HEK293 (cell line): ENCODE data around the gene PRELID1.

ENCODE experiments used
- CTCF ChIA-PET: fragments of 350-600 bp; formaldehyde crosslinking; extraction: SDS; loops from one replicate; lab custom pipeline; 2021; ENCODE audit warnings: antibody characterized with exemption; lab: Yijun Ruan, JAX
- POLR2A ChIA-PET: fragments of 300-600 bp; formaldehyde crosslinking; extraction: SDS; loops from one replicate; lab custom pipeline; 2020; ENCODE audit warnings: antibody characterized with exemption, inconsistent platforms; lab: Yijun Ruan, JAX
- H3K27ac ChIP-seq: fragments of 200-500 bp; sonication (Bioruptor generic); 2 replicates; pipeline ENCODE4 v1.5.1; 2014; ENCODE audit warnings: low read depth, low read length, control low read depth, inconsistent platforms; ENCODE audit errors: extremely low read depth
- H3K36me3 ChIP-seq, 2 experiments: fragments of 200-500 bp in 1 of 2; sonication (Bioruptor generic) in 1 of 2; 1 replicate in 1 of 2; 2 replicates in 1 of 2; pipeline ENCODE4 v1.5.1; 2014 to 2017; ENCODE audit warnings: inconsistent platforms in 2 of 2, low read length in 2 of 2; ENCODE audit not compliant: control insufficient read depth in 2 of 2, insufficient read depth in 1 of 2
- H3K4me1 ChIP-seq: fragments of 200-500 bp; sonication (Bioruptor generic); 2 replicates; pipeline ENCODE4 v1.5.1; 2014; ENCODE audit warnings: mild to moderate bottlenecking, low read length, inconsistent platforms; ENCODE audit not compliant: control insufficient read depth, insufficient read depth
- H3K4me3 ChIP-seq: 2 replicates; pipeline ENCODE4 v1.5.1; 2011; ENCODE audit warnings: low read depth, mild to moderate bottlenecking, control low read depth, low read length, moderate library complexity
- H3K9me3 ChIP-seq: fragments of 200-500 bp; sonication (Bioruptor generic); 2 replicates; pipeline ENCODE4 v1.5.1; 2014; ENCODE audit warnings: low read depth, low read length, inconsistent platforms; ENCODE audit not compliant: control insufficient read depth, insufficient read depth
- GLI2 ChIP-seq: fragments of 450-650 bp; formaldehyde crosslinking; IDR thresholded peaks from 2 replicates; pipeline ENCODE4; 2017; ENCODE audit warnings: missing biosample characterization, missing genetic modification characterization, low read depth, borderline replicate concordance
- HOXD13 ChIP-seq: sonication (generic); formaldehyde crosslinking; IDR thresholded peaks from 2 replicates; pipeline ENCODE4 v1.8.0; 2022; ENCODE audit warnings: missing genetic modification reagents, borderline replicate concordance
- IKZF3 ChIP-seq: fragments of 450-650 bp; IDR thresholded peaks from 2 replicates; pipeline ENCODE4 v1.5.0; 2018; ENCODE audit warnings: missing biosample characterization, mild to moderate bottlenecking, missing genetic modification characterization, moderate library complexity
- INSM2 ChIP-seq: fragments of 450-650 bp; formaldehyde crosslinking; IDR thresholded peaks from 2 replicates; pipeline ENCODE4 v1.5.1; 2016; ENCODE audit warnings: missing biosample characterization, missing genetic modification characterization
- KLF1 ChIP-seq: fragments of 450-650 bp; formaldehyde crosslinking; IDR thresholded peaks from 2 replicates; pipeline ENCODE4 v1.5.1; 2016; ENCODE audit warnings: missing biosample characterization, missing genetic modification characterization
- KLF10 ChIP-seq: fragments of 450-650 bp; IDR thresholded peaks from 2 replicates; pipeline ENCODE4 v1.5.1; 2018; ENCODE audit warnings: missing biosample characterization, mild to moderate bottlenecking, missing genetic modification characterization
- KLF8 ChIP-seq: fragments of 450-650 bp; formaldehyde crosslinking; IDR thresholded peaks from 2 replicates; pipeline ENCODE4 v1.5.1; 2016; ENCODE audit warnings: missing biosample characterization, missing genetic modification characterization
- OSR2 ChIP-seq: fragments of 450-650 bp; formaldehyde crosslinking; IDR thresholded peaks from 2 replicates; pipeline ENCODE4 v1.5.1; 2016; ENCODE audit warnings: missing biosample characterization, missing genetic modification characterization
- PRDM10 ChIP-seq: fragments of 450-650 bp; formaldehyde crosslinking; IDR thresholded peaks from 2 replicates; pipeline ENCODE4 v1.5.1; 2016; ENCODE audit warnings: missing biosample characterization, missing genetic modification characterization
- SP7 ChIP-seq: fragments of 450-650 bp; formaldehyde crosslinking; IDR thresholded peaks from 2 replicates; pipeline ENCODE4 v1.5.1; 2016; ENCODE audit warnings: missing biosample characterization, missing genetic modification characterization
- WT1 ChIP-seq: fragments of 450-650 bp; formaldehyde crosslinking; IDR thresholded peaks from 2 replicates; pipeline ENCODE4 v1.5.1; 2016; ENCODE audit warnings: missing biosample characterization, missing genetic modification characterization
- ZFHX2 ChIP-seq: fragments of 450-650 bp; formaldehyde crosslinking; conservative IDR thresholded peaks from 2 replicates; pipeline ENCODE4 v1.5.1; 2016; ENCODE audit warnings: missing biosample characterization, missing genetic modification characterization
- ZFP37 ChIP-seq: fragments of 450-650 bp; formaldehyde crosslinking; IDR thresholded peaks from 2 replicates; pipeline ENCODE4 v1.5.1; 2016; ENCODE audit warnings: missing biosample characterization, missing genetic modification characterization
- ZFP69B ChIP-seq: fragments of 450-650 bp; formaldehyde crosslinking; IDR thresholded peaks from 2 replicates; pipeline ENCODE4 v1.5.1; 2016; ENCODE audit warnings: missing biosample characterization, missing genetic modification characterization
- ZNF138 ChIP-seq: fragments of 450-650 bp; formaldehyde crosslinking; IDR thresholded peaks from 2 replicates; pipeline ENCODE4 v1.5.1; 2016; ENCODE audit warnings: missing biosample characterization, missing genetic modification characterization, borderline replicate concordance
- ZNF214 ChIP-seq: fragments of 450-650 bp; formaldehyde crosslinking; IDR thresholded peaks from 2 replicates; pipeline ENCODE4 v1.5.1; 2017; ENCODE audit warnings: missing biosample characterization, mild to moderate bottlenecking, missing genetic modification characterization, borderline replicate concordance
- ZNF248 ChIP-seq: fragments of 450-650 bp; formaldehyde crosslinking; IDR thresholded peaks from 2 replicates; pipeline ENCODE4 v1.5.1; 2017; ENCODE audit warnings: missing biosample characterization, missing genetic modification characterization
- ZNF311 ChIP-seq: fragments of 450-650 bp; formaldehyde crosslinking; IDR thresholded peaks from 2 replicates; pipeline ENCODE4 v1.5.1; 2017; ENCODE audit warnings: missing biosample characterization, missing genetic modification characterization, borderline replicate concordance
- ZNF366 ChIP-seq: fragments of 450-650 bp; formaldehyde crosslinking; conservative IDR thresholded peaks from 2 replicates; pipeline ENCODE4 v1.5.1; 2016; ENCODE audit warnings: missing biosample characterization, missing genetic modification characterization
- ZNF398 ChIP-seq: fragments of 450-650 bp; formaldehyde crosslinking; IDR thresholded peaks from 2 replicates; pipeline ENCODE4 v1.5.1; 2017; ENCODE audit warnings: missing biosample characterization, missing genetic modification characterization
- ZNF518A ChIP-seq: fragments of 450-650 bp; formaldehyde crosslinking; conservative IDR thresholded peaks from 2 replicates; pipeline ENCODE4 v1.5.1; 2016; ENCODE audit warnings: low read depth, missing biosample characterization, missing genetic modification characterization
- ZNF555 ChIP-seq: fragments of 450-650 bp; formaldehyde crosslinking; conservative IDR thresholded peaks from 2 replicates; pipeline ENCODE4 v1.5.1; 2017; ENCODE audit warnings: missing biosample characterization, mild to moderate bottlenecking, missing genetic modification characterization, inconsistent platforms
- ZNF629 ChIP-seq: fragments of 450-650 bp; formaldehyde crosslinking; IDR thresholded peaks from 2 replicates; pipeline ENCODE4 v1.5.1; 2017; ENCODE audit warnings: missing biosample characterization, missing genetic modification characterization
- ZNF791 ChIP-seq: fragments of 450-650 bp; formaldehyde crosslinking; IDR thresholded peaks from 2 replicates; pipeline ENCODE4 v1.5.1; 2016; ENCODE audit warnings: missing biosample characterization, missing genetic modification characterization

Gene PRELID1

GRCh38 chr5:177300951-177301350, 2.6 kb upstream of the PRELID1 start (continued):
- TF ChIP-seq ZFHX2 (tag by site-specific recombination) = no peak
- no peak for TF ChIP-seq KLF8
- no peak for TF ChIP-seq ZNF311
- no peak for TF ChIP-seq ZNF791 (tag by site-specific recombination)
- no peak for TF ChIP-seq ZNF518A (tag by site-specific recombination)
- no peak for TF ChIP-seq INSM2 (tag by site-specific recombination)
- TF ChIP-seq, all 188 proteins: peak for 0

GRCh38 chr5:177301503-177302165, 2.0 kb upstream of the PRELID1 start:
- Histone ChIP-seq H3K9me3 (no peaks in the 10 kb centered on the region), H3K27ac (no peak overlapping the region; the same call in 1 of the 2 replicates), H3K4me3 (no peak overlapping the region), H3K36me3 (peaks cover 4 to 68% of the 10 kb centered on the region in 2 experiments; a peak in 2 of 3 replicates), H3K4me1 (peaks cover 13% of the 10 kb centered on the region)
- POLR2A ChIA-PET = interaction anchor here (0.6 to 1.3 kb wide), 5 partner anchors 8 to 149 kb away, joined by 3 to 10 read pairs (median 3); partner anchors contain the start of gene MXD3
- CTCF ChIA-PET = interaction anchor here (0.7 to 3.4 kb wide), 7 partner anchors 8 to 191 kb away, joined by 3 to 16 read pairs (median 5); no protein-coding TSS in a partner anchor
- TF ChIP-seq ZNF248 (tag by site-specific recombination) (no peak), WT1 (tag by site-specific recombination) (no peak), ZNF214 (no peak), ZNF398 (tag by site-specific recombination) (no peak), OSR2 (tag by site-specific recombination) (peak; percentile 53), PRDM10 (peak; percentile 39; the same call in 1 of the 2 replicates), HOXD13 (CRISPR knock-in tag) (no peak), ZFP69B (tag by site-specific recombination) (no peak), SP7 (tag by site-specific recombination) (0 out of 2 replicates have a peak, but pooled peaks have one; percentile 8), ZNF555 (tag by site-specific recombination) (no peak), ZNF629 (tag by site-specific recombination) (peak; percentile 76), ZFP37 (0 out of 2 replicates have a peak, but pooled peaks have one; percentile 39), KLF10 (tag by site-specific recombination) (peak; percentile 85), IKZF3 (tag by site-specific recombination) (no peak), KLF8 (peak; percentile 56), ZNF138 (no peak), ZNF366 (peak; percentile 70; the same call in 1 of the 2 replicates), KLF1 (tag by site-specific recombination) (peak; percentile 74), GLI2 (tag by site-specific recombination) (no peak)
